Coronary artery (tissue), 2 donors: ENCODE data around the gene MRGPRF.

ENCODE experiments used
- DNase-seq: peaks from one replicate; pipeline ENCODE4 v3.0.0-alpha.2; 2017; ENCODE audit warnings: low spot score
- H3K27ac ChIP-seq, 2 donors: fragments of 200-600 bp; sonication (generic); one replicate each; pipeline ENCODE4 v1.5.1; 2016 to 2019
- H3K4me3 ChIP-seq: fragments of 200-600 bp; sonication (generic); 2 replicates; pipeline ENCODE4 v1.5.1; 2016; ENCODE audit warnings: mild to moderate bottlenecking, moderate library complexity
- TF ChIP-seq, protein P1 (sequence below): fragments of 200-600 bp; sonication (generic); IDR thresholded peaks from one replicate; pipeline ENCODE4 v1.5.1; 2019; ENCODE audit warnings: antibody characterized with exemption

The MRGPRF gene

DNA sequence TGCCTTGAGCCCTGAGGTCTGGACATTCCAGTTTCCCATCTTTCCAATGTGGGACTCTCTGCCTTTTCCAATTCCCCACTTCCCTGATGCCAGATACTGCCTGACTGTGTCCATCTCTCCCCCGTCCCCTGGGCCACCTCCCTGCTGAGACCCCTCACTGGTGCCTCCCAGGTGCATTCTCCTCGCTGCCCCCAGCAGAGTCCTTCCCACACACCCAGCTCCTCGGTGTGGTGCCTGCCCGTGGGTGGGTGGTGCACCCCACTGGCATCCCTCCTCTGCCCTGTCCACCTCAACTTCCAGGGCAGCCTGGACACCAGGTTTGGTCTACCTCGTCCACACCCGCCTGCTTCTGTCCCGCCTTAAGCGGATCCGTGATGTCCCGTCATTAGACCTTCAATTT, 4.9 kb upstream of the MRGPRF start:
- Histone ChIP-seq H3K4me3 (no peak overlapping the region), H3K27ac (peak overlapping the region in 1 of 2 donors; percentile 78)
- DNase-seq = no peak
- TF ChIP-seq, protein P1, sequence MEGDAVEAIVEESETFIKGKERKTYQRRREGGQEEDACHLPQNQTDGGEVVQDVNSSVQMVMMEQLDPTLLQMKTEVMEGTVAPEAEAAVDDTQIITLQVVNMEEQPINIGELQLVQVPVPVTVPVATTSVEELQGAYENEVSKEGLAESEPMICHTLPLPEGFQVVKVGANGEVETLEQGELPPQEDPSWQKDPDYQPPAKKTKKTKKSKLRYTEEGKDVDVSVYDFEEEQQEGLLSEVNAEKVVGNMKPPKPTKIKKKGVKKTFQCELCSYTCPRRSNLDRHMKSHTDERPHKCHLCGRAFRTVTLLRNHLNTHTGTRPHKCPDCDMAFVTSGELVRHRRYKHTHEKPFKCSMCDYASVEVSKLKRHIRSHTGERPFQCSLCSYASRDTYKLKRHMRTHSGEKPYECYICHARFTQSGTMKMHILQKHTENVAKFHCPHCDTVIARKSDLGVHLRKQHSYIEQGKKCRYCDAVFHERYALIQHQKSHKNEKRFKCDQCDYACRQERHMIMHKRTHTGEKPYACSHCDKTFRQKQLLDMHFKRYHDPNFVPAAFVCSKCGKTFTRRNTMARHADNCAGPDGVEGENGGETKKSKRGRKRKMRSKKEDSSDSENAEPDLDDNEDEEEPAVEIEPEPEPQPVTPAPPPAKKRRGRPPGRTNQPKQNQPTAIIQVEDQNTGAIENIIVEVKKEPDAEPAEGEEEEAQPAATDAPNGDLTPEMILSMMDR = no peak

DNA sequence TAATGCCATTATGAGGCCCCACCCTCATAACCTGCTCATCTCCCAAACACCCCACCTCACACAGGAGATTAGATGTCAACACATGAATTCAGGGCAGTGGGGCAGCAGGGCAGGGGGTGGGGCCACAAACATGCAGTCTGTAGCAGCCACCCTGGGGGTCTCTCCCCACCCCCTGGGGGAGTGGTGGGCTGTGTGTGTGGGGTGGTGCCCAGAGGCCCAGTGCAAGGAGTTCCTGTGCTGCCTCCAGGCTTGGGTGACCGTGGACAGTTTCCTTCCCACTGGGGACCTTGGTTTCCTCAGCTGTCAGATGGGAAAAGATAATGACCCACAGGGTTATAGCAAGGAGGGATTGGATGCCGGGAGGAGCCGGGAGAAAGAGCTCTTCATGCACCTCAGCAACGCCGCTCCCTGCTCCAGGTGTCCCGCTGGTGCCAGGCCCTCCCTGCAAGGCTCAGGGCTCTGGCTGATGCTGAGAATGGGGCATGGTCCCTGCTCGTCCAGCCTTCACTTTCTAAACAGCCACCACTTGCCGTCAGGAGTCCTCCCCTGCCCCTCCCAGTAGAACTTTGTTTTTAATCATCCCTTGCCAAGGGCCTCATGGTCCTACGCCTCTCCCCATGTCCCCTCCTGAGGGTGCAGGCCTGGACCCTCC, 2.0 kb upstream of the MRGPRF start:
- H3K27ac ChIP-seq = peak overlapping the region; percentile 92 to 97
- H3K4me3 ChIP-seq = no peak overlapping the region
- TF ChIP-seq, protein P1 = no peak
- DNase-seq = no peak

DNA sequence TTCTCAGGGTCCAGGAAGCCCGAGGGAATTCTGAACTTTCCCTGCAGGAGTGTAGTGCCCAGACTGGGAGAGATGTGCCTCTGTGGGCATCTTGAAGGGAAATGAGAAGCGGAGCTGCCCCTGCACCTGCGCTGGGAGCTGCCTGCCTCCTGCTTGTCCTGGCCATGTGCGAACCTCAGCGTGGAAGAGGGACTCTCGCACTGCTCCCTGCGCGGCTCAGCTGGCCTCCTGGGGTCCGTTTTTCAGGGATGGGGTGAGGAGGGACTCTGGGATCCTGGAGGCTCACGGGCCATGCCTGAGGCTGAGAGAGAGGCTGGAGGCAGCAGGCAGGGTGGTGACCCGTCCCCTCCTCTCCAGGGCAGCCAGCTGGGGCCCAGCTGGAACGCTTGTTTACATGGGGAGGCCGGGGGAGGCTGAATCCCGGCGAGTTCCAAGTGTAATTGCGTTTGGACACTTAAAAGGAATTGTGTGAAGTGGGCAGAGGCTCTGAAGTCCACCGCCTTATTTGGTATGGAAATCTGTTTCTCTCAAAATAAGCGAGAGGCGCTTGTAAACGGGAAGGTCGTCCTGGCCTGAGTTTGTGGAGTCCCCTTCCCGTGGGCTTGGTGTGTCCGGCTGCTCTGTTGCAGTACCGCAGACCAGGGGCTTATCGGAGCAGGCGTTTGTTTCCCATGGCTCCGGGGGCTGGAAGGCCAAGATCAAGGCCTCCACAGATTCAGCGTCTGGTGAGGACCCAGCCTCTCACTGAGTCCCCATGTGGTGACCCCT, 1.2 kb upstream of the MRGPRF start:
- DNase-seq = no peak
- peak overlapping the region; percentile 82 for H3K4me3 ChIP-seq
- TF ChIP-seq, protein P1 = no peak
- peak overlapping the region; percentile 92 to 97 for H3K27ac ChIP-seq

DNA sequence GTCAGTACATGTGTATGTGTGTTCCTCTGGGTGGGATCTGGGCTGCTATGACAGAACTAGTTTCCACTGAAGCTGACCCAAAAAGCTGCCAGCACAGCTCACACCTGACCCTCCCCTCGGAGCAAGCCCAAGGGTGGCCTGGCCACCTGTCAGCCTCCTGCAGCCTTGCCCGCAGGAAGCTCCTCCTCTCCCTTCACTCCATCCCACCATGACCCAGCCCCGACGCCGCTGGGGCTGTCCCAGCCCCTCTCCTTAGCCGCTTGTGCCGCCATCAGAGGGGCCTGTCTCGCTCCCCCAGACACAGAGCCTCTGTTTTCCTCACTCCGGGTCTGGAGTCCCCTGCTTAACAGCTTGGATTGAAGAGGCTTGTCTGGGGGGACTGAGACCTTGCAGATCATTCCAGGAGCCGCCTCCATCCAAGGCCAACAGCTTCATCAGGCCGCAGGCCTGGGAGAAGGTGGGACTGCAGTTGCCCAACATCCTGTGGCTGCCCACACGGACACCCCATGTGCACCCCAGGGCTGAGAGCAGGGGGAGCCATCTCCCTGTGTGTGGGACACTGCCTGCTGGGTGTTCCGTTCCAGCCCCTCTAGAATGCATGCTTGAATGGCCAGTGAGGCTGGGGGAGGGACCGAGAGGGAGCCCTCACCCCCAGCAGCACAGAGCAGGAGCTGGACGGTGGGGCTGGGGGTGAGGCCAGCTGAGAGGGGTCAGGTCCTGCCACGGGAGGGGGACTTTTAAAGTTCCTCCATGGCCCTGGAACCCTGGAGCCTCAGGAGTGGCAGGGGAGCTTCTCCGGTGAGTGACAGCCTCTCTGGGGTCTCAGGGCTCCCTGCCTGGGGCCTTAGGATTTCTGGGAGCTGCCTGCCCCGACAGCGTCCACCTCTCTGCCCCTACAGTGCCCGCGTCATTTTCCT, 696 bp downstream of the MRGPRF start:
- Histone ChIP-seq H3K4me3 (peak overlapping the region; percentile 82), H3K27ac (peak overlapping the region; percentile 92 to 97)
- TF ChIP-seq, protein P1 = no peak

DNA sequence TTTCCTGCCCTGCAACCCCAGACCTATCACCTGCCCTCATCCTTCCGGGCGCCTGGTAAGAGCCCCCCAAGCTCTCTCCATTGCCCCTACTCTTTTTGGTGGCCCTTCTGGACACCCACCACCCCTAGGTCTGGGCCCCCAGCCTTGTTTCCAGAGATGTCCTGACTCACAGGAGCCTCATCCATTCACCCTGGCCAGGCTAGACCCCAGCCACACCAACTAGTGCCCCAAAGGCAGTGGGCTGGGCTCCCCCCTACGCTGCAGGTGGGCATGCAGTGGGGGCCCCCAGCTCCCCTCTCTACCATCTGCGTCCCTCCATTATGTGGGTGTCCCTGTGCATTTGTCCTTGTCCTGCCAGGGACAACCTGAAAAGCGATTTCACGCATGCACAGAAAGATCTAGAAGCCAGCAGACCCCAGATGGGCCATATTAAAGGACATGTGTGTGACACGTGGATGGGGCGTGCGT, 1.4 kb downstream of the MRGPRF start:
- TF ChIP-seq, protein P1 = no peak
- peak overlapping the region; percentile 92 to 97 for H3K27ac ChIP-seq
- no peak for DNase-seq
- peak overlapping the region; percentile 82 for H3K4me3 ChIP-seq

More for the DNA sequence above, 696 bp downstream of the MRGPRF start:
- DNase-seq = no peak

DNA sequence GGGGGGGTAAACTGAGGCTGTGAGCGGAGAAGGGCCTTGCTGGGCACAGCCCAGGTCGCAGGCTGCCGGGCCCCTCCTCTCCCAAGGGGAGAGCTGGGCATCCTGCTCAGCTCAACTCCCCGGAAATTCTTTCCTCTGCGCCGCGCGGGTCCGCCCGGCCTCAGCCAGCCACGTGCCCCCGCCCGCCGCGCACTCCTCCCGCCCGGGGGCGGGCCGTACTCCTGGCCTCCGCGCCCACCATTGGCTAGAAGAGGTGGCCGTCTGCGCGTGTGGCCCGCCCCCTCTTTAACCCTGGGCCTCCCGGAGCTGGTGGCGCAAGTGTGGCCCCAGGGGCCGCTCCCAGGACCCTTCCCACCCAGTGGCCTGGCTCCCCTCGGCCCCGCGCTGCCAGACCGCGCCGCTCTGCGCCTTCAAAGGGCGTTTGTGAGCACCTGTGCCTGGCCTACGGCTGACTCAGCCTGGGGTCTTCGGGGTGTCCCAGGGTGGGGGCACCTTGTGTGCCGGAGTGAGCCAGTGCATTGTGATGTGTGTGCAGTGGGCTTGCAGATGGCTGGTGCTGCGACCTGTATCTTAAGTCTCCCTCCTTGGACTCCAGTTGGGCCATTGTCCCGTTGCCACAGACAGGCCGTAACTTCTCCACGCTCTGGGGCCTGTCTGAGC, 2.0 kb downstream of the MRGPRF start:
- TF ChIP-seq, protein P1 = no peak
- Histone ChIP-seq H3K27ac (peak overlapping the region; percentile 92 to 97), H3K4me3 (peak overlapping the region; percentile 82)
- peak; percentile 92 for DNase-seq
